ENCODE data around the gene HOXA9.

HOXA9 gene

DNA sequence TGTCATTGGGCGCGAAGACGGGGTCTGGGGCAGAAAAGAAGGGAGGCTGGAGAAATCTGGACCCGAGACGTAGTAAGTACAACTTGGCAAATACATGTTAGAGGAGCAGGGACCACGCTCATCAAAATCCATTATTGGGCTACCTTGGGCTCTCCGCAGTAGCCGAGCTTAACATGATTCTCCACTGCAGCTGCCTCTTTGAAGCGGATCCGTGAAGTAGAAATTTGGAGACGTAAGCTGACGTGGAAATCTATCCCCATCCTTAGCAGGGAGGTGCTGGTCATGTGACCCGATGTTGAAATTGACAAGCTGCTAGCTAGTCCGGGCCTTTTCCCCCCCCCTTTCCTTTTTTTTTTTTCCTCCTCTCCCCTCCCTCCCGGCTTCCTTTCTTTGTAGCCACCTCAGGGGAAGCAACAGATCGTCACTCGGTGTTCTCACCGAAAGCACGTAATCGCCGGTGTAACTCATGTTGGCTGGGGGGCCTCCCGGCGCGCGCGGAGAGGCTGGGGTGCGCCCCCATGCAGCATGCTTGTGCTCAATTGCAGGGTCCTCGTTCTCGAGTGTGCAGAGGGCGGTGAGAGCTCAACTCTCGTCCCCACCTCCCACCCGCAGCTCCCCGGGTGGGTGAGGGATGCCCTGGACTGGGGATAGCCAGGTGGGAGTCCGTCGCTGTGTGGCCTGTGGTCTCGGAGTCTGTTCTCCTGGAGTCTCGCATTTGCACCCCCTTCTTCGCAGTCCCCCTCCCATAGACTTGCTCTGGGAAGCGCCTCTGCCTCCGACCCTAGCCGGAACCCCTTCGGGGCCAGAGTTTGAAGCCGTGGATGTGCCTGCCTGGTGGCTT, 19.9 kb upstream of the HOXA9 start, which contains the start of gene HOXA11 (continued):
- TF ChIP-seq ZNF404 (tag by site-specific recombination; IDR thresholded peaks at IDR 0.05), result no peak
- TF ChIP-seq ZNF394 (tag by site-specific recombination; IDR thresholded peaks at IDR 0.05; ENCODE audit: borderline replicate concordance), result peak; percentile 68; the same call in 1 of the 2 replicates
- no peak; the same call in 1 of the 2 replicates for TF ChIP-seq ZFP69B (tag by site-specific recombination; IDR thresholded peaks at IDR 0.05)
- 0 out of 2 replicates have a peak, but pooled peaks have one; percentile 5 for TF ChIP-seq ZFHX2 (tag by site-specific recombination; conservative IDR thresholded peaks at IDR 0.05)
- TF ChIP-seq, protein P1, sequence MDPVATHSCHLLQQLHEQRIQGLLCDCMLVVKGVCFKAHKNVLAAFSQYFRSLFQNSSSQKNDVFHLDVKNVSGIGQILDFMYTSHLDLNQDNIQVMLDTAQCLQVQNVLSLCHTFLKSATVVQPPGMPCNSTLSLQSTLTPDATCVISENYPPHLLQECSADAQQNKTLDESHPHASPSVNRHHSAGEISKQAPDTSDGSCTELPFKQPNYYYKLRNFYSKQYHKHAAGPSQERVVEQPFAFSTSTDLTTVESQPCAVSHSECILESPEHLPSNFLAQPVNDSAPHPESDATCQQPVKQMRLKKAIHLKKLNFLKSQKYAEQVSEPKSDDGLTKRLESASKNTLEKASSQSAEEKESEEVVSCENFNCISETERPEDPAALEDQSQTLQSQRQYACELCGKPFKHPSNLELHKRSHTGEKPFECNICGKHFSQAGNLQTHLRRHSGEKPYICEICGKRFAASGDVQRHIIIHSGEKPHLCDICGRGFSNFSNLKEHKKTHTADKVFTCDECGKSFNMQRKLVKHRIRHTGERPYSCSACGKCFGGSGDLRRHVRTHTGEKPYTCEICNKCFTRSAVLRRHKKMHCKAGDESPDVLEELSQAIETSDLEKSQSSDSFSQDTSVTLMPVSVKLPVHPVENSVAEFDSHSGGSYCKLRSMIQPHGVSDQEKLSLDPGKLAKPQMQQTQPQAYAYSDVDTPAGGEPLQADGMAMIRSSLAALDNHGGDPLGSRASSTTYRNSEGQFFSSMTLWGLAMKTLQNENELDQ (tag by site-specific recombination; IDR thresholded peaks at IDR 0.05; ENCODE audit: low read depth), result no peak
- TF ChIP-seq, protein P2, sequence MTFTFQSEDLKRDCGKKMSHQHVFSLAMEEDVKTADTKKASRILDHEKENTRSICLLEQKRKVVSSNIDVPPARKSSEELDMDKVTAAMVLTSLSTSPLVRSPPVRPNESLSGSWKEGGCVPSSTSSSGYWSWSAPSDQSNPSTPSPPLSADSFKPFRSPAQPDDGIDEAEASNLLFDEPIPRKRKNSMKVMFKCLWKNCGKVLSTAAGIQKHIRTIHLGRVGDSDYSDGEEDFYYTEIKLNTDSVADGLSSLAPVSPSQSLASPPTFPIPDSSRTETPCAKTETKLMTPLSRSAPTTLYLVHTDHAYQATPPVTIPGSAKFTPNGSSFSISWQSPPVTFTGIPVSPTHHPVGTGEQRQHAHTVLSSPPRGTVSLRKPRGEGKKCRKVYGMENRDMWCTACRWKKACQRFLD (tag by site-specific recombination; IDR thresholded peaks at IDR 0.05), result no peak
- no peak for TF ChIP-seq EGR2 (tag by site-specific recombination; IDR thresholded peaks at IDR 0.05; ENCODE audit: low read depth)
- TF ChIP-seq ZNF560 (tag by site-specific recombination; IDR thresholded peaks at IDR 0.05; ENCODE audit: borderline replicate concordance), result no peak
- peak; percentile 70; the same call in 1 of the 2 replicates for TF ChIP-seq ZFP37 (tag by site-specific recombination; IDR thresholded peaks at IDR 0.05)
- TF ChIP-seq ZNF146 (tag by site-specific recombination; IDR thresholded peaks at IDR 0.05), result 0 out of 2 replicates have a peak, but pooled peaks have one; percentile 8
- 0 out of 2 replicates have a peak, but pooled peaks have one; percentile 6 for TF ChIP-seq ZNF10 (tag by site-specific recombination; IDR thresholded peaks at IDR 0.05)

DNA sequence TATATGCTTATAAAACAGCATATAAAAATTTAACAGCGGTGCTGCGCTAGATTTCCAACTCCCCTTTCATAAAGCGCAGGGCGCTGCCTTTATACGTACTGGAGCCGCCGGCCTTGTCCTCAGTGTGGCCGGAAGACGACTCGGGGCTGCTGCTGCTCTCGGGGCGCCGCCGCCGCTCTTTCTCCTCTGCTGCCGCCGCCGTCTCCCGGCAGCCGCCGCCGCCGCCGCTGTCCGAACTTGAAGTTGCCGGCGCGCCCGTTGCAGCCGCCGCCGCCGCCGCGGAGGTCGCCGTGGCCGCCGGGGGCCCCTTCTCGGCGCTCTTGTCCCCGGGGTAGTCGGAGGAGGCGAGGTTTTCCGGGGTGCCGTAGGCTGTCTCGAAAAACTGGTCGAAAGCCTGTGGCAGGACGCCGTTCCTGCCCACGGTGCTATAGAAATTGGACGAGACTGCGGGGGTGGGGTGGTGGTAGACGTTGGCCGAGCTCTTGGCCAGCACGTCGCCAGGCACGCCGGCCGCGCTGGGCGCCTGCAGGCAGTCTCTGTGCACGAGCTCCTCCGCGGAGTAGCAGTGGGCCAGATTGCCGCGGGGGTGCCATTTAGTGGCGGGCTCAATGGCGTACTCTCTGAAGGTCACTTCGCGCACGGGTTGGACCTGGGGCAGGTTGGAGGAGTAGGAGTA, 19.1 kb upstream of the HOXA9 start:
- peak overlapping the region; percentile 99 for H3K27ac ChIP-seq (ENCODE audit: extremely low read depth, low read depth, low read length)
- CTCF ChIA-PET, result interaction anchor here (0.7 to 3.2 kb wide), 4 partner anchors 9 to 160 kb away, joined by 3 to 26 read pairs (median 5); no protein-coding TSS in a partner anchor
- H3K4me1 ChIP-seq (ENCODE audit: control insufficient read depth, insufficient read depth, low read length), result peaks cover 47% of the 10 kb centered on the region
- TF ChIP-seq ZFP37 (tag by site-specific recombination; IDR thresholded peaks at IDR 0.05) (peak; percentile 63; the same call in 1 of the 2 replicates), HOXA7 (CRISPR knock-in tag; IDR thresholded peaks at IDR 0.05; ENCODE audit: borderline replicate concordance) (no peak), ZNF292 (tag by site-specific recombination; IDR thresholded peaks at IDR 0.05; ENCODE audit: borderline replicate concordance, low read depth) (no peak), ZNF596 (tag by site-specific recombination; IDR thresholded peaks at IDR 0.05) (no peak), INSM2 (tag by site-specific recombination; IDR thresholded peaks at IDR 0.05) (no peak), ZNF157 (tag by site-specific recombination; IDR thresholded peaks at IDR 0.05) (no peak), ZNF777 (tag by site-specific recombination; IDR thresholded peaks at IDR 0.05; ENCODE audit: borderline replicate concordance) (no peak), PRDM10 (tag by site-specific recombination; IDR thresholded peaks at IDR 0.05) (no peak), ZNF530 (tag by site-specific recombination; IDR thresholded peaks at IDR 0.05; ENCODE audit: low read depth) (no peak), TCF7L2 (IDR thresholded peaks at IDR 0.05; ENCODE audit: borderline replicate concordance, low read depth, low read length) (no peak), ZNF138 (tag by site-specific recombination; IDR thresholded peaks at IDR 0.05; ENCODE audit: borderline replicate concordance) (no peak), ZFP69B (tag by site-specific recombination; IDR thresholded peaks at IDR 0.05) (no peak), ZNF544 (tag by site-specific recombination; IDR thresholded peaks at IDR 0.05) (no peak), ZNF114 (tag by site-specific recombination; IDR thresholded peaks at IDR 0.05) (no peak), ZNF404 (tag by site-specific recombination; IDR thresholded peaks at IDR 0.05) (no peak), ZNF146 (tag by site-specific recombination; IDR thresholded peaks at IDR 0.05) (no peak), ZNF585B (tag by site-specific recombination; IDR thresholded peaks at IDR 0.05) (no peak), ZNF184 (tag by site-specific recombination; IDR thresholded peaks at IDR 0.05) (no peak)

More for the DNA sequence above, 19.1 kb upstream of the HOXA9 start:
- H3K36me3 ChIP-seq (ENCODE audit: control insufficient read depth in 2 of 2, insufficient read depth in 1 of 2, low read length in 2 of 2), result peaks cover 0 to 10% of the 10 kb centered on the region in 2 experiments; a peak in 2 of 3 replicates
- H3K4me3 ChIP-seq (ENCODE audit: low read depth, low read length), result peak overlapping the region; percentile 55
- POLR2A ChIA-PET, result interaction anchor here (0.5 to 7.6 kb wide), 21 partner anchors 11 to 1328 kb away, joined by 3 to 237 read pairs (median 5); partner anchors contain the start of genes EVX1, HOXA10, HOXA13 and HOXA7
- H3K9me3 ChIP-seq (ENCODE audit: control insufficient read depth, insufficient read depth, low read depth, low read length), result no peaks in the 10 kb centered on the region
